Type B pancreatic cell (in vitro differentiated cells): ENCODE measurements around the gene RCBTB2. TPM values are rescaled to one million over a fixed set of nuclear protein-coding genes. Genes with fewer than 3 reads are reported as not detected.
A peak's percentile ranks its signal among the peaks of the same experiment; 100 is the strongest.
"Not testable (repeated sequence)": the region's sequence is repeated elsewhere in the genome, so short reads cannot be mapped to it uniquely, and the experiment has no call there.

ENCODE experiments used
- DNase-seq: peaks from one replicate; pipeline ENCODE4 v3.0.0; 2021; ENCODE audit warnings: mixed read lengths; ENCODE audit not compliant: unreplicated experiment; ENCODE audit errors: extremely low spot score
- H3K27ac Mint-ChIP-seq: 2 replicates; pipeline ENCODE4 v1.8.0; 2021; ENCODE audit warnings: mild to moderate bottlenecking, mixed read lengths
- H3K27me3 Mint-ChIP-seq: 2 replicates; pipeline ENCODE4 v1.8.0; 2021; ENCODE audit warnings: mixed read lengths
- H3K36me3 Mint-ChIP-seq: 2 replicates; pipeline ENCODE4 v1.8.0; 2021; ENCODE audit warnings: mixed read lengths
- H3K4me1 Mint-ChIP-seq: one replicate; pipeline ENCODE4 v1.8.0; 2021; ENCODE audit warnings: mixed read lengths; ENCODE audit not compliant: unreplicated experiment
- H3K4me3 Mint-ChIP-seq: 2 replicates; pipeline ENCODE4 v1.8.0; 2021; ENCODE audit warnings: mild to moderate bottlenecking, mixed read lengths
- H3K9me3 Mint-ChIP-seq: 2 replicates; pipeline ENCODE4 v1.8.0; 2021; ENCODE audit warnings: mixed read lengths
- CTCF ChIP-seq: fragments of 200-600 bp; sonication (generic); conservative IDR thresholded peaks from 2 replicates; pipeline ENCODE4 v1.5.0; 2021; ENCODE audit warnings: antibody characterized with exemption, mild to moderate bottlenecking
- long read RNA-seq: library from polyadenylated mRNA; unstranded; transcript quantifications from one replicate; pipeline ENCODE4 v2.0.0, GENCODE V29; 2020
- total RNA-seq: library from RNA; stranded (reverse); gene quantifications from 2 replicates; pipeline ENCODE4 v1.2.1, GENCODE V29; 2021; ENCODE audit warnings: low replicate concordance

Gene RCBTB2
- 2.6 and 21.5 TPM in 2 replicates for total RNA-seq
- long read RNA-seq, transcript RCBTB2-206 (12 exons, 2,984 nt), result major isoform, 9 of 19 reads
- long read RNA-seq, partial matches to known transcripts, result 3 of 19 reads
- long read RNA-seq, other reads (novel, unspliced or antisense), result 4 of 19 reads

- peak; percentile 100 for DNase-seq
- TF ChIP-seq CTCF, result no peak
- H3K4me3 Mint-ChIP-seq, result peak within 1 kb of the TSS; percentile 95
- no peaks in the 10 kb centered on the region for H3K9me3 Mint-ChIP-seq
- H3K36me3 Mint-ChIP-seq, result no peaks in the 10 kb centered on the region
- H3K4me1 Mint-ChIP-seq, result peaks cover 11% of the 10 kb centered on the region
- H3K27me3 Mint-ChIP-seq, result no peaks in the 10 kb centered on the region
- H3K27ac Mint-ChIP-seq, result peak within 1 kb of the TSS; percentile 92
Measured at GRCh38 chr13:48532506-48533499, at the start of gene RCBTB2. TSS of gene RCBTB2 (minus strand) at chr13:48533080. CDS start at chr13:48521939, 11,141 bp downstream.

GRCh38 chr13:48582084-48582483 lies 49.2 kb upstream of the RCBTB2 start:
- Mint-ChIP-seq H3K9me3 (no peaks in the 10 kb centered on the region), H3K4me3 (no peak overlapping the region), H3K27me3 (no peaks in the 10 kb centered on the region), H3K36me3 (no peaks in the 10 kb centered on the region), H3K4me1 (peaks cover 20% of the 10 kb centered on the region), H3K27ac (no peak overlapping the region)
- no peak for DNase-seq
- no peak for TF ChIP-seq CTCF

- no peaks in the 10 kb centered on the region for H3K27me3 Mint-ChIP-seq
- no peak for DNase-seq
- H3K36me3 Mint-ChIP-seq, result no peaks in the 10 kb centered on the region
- no peak overlapping the region for H3K4me3 Mint-ChIP-seq
- H3K4me1 Mint-ChIP-seq, result peaks cover 11% of the 10 kb centered on the region
- no peak for TF ChIP-seq CTCF
- H3K27ac Mint-ChIP-seq, result no peak overlapping the region
- H3K9me3 Mint-ChIP-seq, result no peaks in the 10 kb centered on the region
Measured at GRCh38 chr13:48580896-48581295, 48.0 kb upstream of the RCBTB2 start.

- Mint-ChIP-seq H3K4me3 (no peak overlapping the region), H3K27ac (peak overlapping the region; percentile 5), H3K4me1 (peaks cover 5% of the 10 kb centered on the region), H3K36me3 (no peaks in the 10 kb centered on the region), H3K27me3 (no peaks in the 10 kb centered on the region), H3K9me3 (no peaks in the 10 kb centered on the region)
- no peak for DNase-seq
- peak; percentile 89 for TF ChIP-seq CTCF
Measured at GRCh38 chr13:48580185-48580803, 47.4 kb upstream of the RCBTB2 start.

- DNase-seq, H3K27me3 Mint-ChIP-seq, H3K4me1 Mint-ChIP-seq, H3K36me3 Mint-ChIP-seq, H3K27ac Mint-ChIP-seq, H3K4me3 Mint-ChIP-seq, H3K9me3 Mint-ChIP-seq: not testable (repeated sequence)
Measured at GRCh38 chr13:48579919-48580180, 47.0 kb upstream of the RCBTB2 start.
